ENCODE data around the gene GLI3.

- TF ChIP-seq EZH2phosphoT487 (IDR thresholded peaks at IDR 0.05; ENCODE audit: insufficient read depth, low read depth): no peak
- no peak for TF ChIP-seq EZH2 (IDR thresholded peaks at IDR 0.05; ENCODE audit: insufficient read depth, poor library complexity, severe bottlenecking)
Measured at GRCh38 chr7:42154173-42154572, 82.8 kb downstream of the GLI3 start.

All from GM23248 (cell line).